Measurements from ENCODE around the gene PLA2G2F.

DNA sequence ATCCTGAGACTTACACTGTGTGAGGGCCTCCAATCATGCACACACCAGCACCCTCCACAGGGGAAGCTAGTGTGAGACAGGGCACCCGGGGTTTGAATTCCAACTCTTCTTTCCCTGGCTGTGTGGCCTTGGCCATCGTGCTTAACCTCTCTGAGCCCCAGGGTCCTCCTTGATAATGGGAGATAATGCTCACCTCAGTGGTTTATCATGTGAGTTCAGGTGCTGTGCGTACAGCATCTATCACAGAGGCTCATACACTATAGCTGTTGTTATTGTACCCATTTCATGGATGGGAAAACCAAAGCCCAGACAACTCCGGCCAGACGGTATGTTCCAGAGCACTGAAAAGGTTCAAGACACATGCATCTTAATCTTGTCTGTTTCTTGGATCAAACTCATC, 30.8 kb downstream of the PLA2G2F start:
- no peak for TF ChIP-seq ARNT (IDR thresholded peaks at IDR 0.05)
- no peak for TF ChIP-seq FOXK2 (IDR thresholded peaks at IDR 0.05)
- TF ChIP-seq BHLHE40 (IDR thresholded peaks at IDR 0.05; ENCODE audit: borderline replicate concordance): no peak

Data from HEK293T (cell line).